SU-DHL-6 (cell line): ENCODE results near the gene SPTBN1.

ENCODE experiments used
- EZH2phosphoT487 ChIP-seq: fragments of 200-600 bp; sonication (generic), shearing (Covaris generic); conservative IDR thresholded peaks from 2 replicates; pipeline ENCODE4 v1.6.1; 2018; ENCODE audit warnings: mild to moderate bottlenecking, antibody characterized with exemption, low read length, moderate library complexity, mixed read lengths
- TF ChIP-seq, protein P1 (sequence below): fragments of 200-600 bp; sonication (generic); IDR thresholded peaks from one replicate; pipeline ENCODE4 v1.5.1; 2017; ENCODE audit warnings: antibody characterized with exemption, mild to moderate bottlenecking, low read length, moderate library complexity; ENCODE audit not compliant: insufficient read depth, poor library complexity, severe bottlenecking

DNA sequence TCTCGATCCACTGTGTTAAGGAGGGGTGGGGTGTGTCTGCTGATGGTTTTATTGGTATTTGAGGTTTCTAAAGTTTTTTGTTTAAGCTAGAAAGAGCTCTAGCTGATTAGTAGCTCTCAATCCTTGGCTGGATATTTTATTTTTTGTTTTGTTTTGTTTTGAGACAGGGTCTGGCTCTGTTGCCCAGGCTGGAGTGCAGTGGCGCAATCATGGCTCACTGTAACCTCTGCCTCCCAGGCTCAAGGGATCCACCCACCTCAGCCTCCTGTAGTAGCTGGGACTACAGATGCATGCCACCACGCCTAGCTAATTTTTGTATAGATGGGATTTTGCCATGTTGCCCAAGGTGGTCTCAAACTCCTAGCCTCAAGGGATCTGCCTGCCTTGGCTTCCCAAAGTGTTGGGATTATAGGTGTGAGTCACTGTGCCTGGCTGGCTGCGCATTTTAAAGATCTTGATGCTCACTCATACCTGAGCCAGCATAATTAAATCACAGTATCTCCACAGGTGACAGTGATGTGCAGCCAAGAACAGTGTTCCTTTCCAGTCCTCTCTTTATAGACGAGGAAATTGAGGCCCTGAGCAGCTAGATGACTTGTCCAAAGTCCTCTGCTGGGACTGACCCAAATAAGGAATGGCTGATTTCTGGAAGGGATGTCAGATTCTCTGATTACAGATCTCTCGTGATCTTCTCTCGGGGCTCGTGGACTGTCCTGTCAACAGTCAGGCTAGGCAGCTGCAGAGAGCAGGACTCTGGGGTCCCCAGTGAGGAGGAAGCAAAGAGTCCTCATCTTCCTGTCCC is 44.5 kb downstream of the SPTBN1 start:
- TF ChIP-seq, protein P1, sequence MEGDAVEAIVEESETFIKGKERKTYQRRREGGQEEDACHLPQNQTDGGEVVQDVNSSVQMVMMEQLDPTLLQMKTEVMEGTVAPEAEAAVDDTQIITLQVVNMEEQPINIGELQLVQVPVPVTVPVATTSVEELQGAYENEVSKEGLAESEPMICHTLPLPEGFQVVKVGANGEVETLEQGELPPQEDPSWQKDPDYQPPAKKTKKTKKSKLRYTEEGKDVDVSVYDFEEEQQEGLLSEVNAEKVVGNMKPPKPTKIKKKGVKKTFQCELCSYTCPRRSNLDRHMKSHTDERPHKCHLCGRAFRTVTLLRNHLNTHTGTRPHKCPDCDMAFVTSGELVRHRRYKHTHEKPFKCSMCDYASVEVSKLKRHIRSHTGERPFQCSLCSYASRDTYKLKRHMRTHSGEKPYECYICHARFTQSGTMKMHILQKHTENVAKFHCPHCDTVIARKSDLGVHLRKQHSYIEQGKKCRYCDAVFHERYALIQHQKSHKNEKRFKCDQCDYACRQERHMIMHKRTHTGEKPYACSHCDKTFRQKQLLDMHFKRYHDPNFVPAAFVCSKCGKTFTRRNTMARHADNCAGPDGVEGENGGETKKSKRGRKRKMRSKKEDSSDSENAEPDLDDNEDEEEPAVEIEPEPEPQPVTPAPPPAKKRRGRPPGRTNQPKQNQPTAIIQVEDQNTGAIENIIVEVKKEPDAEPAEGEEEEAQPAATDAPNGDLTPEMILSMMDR, result no peak
- no peak for TF ChIP-seq EZH2phosphoT487
